ENCODE measurements around the gene KRT3. TPM values are rescaled to one million over a fixed set of nuclear protein-coding genes. Genes with fewer than 3 reads are reported as not detected.

The KRT3 gene
- total RNA-seq, 1 donor from 2014 or later: not detected

GRCh38 chr12:52806169-52806811 is 10.4 kb upstream of the KRT3 start:
- no peaks in the 10 kb centered on the region for H3K9me3 Mint-ChIP-seq
- intact Hi-C loops (cut with micrococcal nuclease): no loop called here
- H3K4me1 Mint-ChIP-seq (ENCODE audit: low read depth): no peaks in the 10 kb centered on the region
- no peak overlapping the region for H3K27ac Mint-ChIP-seq
- no peak for DNase-seq (ENCODE audit: low spot score)
- peaks cover 6% of the 10 kb centered on the region for H3K27me3 Mint-ChIP-seq (ENCODE audit: low read depth)
- H3K4me3 Mint-ChIP-seq (ENCODE audit: low read depth): no peak overlapping the region
- no peaks in the 10 kb centered on the region for H3K36me3 Mint-ChIP-seq (ENCODE audit: low read depth)

DNA sequence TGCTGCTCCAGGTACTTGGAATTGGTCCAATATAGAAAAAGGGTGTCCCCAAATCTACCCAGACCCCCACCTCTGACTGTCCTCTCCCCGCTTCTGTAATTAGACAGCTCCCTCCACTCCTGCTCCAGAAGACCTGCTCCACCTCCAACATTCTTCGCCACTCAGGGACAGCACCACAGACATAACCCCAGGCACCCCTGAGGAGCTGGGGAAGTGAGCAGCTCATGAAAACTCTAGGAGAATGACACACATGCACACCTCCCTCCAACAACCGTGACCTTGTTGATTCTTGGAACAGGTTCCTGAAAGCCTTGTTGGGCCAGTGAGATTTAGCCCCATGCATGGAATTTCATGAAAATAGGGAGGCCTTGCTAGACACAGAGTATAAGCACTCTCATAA is 9.8 kb upstream of the KRT3 start:
- DNase-seq (ENCODE audit: low spot score): no peak
- Mint-ChIP-seq H3K36me3 (ENCODE audit: low read depth) (no peaks in the 10 kb centered on the region), H3K9me3 (no peaks in the 10 kb centered on the region), H3K27me3 (ENCODE audit: low read depth) (peaks cover 6% of the 10 kb centered on the region), H3K4me1 (ENCODE audit: low read depth) (no peaks in the 10 kb centered on the region), H3K4me3 (ENCODE audit: low read depth) (no peak overlapping the region), H3K27ac (no peak overlapping the region)
- intact Hi-C loops (cut with micrococcal nuclease): no loop called here

GRCh38 chr12:52805000-52805399 is 9.1 kb upstream of the KRT3 start:
- H3K4me3 Mint-ChIP-seq (ENCODE audit: low read depth): no peak overlapping the region
- DNase-seq (ENCODE audit: low spot score): no peak
- H3K27ac Mint-ChIP-seq: no peak overlapping the region
- no peaks in the 10 kb centered on the region for H3K36me3 Mint-ChIP-seq (ENCODE audit: low read depth)
- intact Hi-C loops (cut with micrococcal nuclease): no loop called here
- H3K9me3 Mint-ChIP-seq: no peaks in the 10 kb centered on the region
- peaks cover 6% of the 10 kb centered on the region for H3K27me3 Mint-ChIP-seq (ENCODE audit: low read depth)
- no peaks in the 10 kb centered on the region for H3K4me1 Mint-ChIP-seq (ENCODE audit: low read depth)

- intact Hi-C loops (cut with micrococcal nuclease): no loop called here
- no peak for DNase-seq (ENCODE audit: low spot score)
- peaks cover 4% of the 10 kb centered on the region for H3K27me3 Mint-ChIP-seq (ENCODE audit: low read depth)
- no peak overlapping the region for H3K27ac Mint-ChIP-seq
- H3K36me3 Mint-ChIP-seq (ENCODE audit: low read depth): no peaks in the 10 kb centered on the region
- H3K4me1 Mint-ChIP-seq (ENCODE audit: low read depth): no peaks in the 10 kb centered on the region
- no peaks in the 10 kb centered on the region for H3K9me3 Mint-ChIP-seq
- no peak overlapping the region for H3K4me3 Mint-ChIP-seq (ENCODE audit: low read depth)
These were observed 6.5 kb upstream of the KRT3 start for GRCh38 chr12:52802442-52802841.

DNA sequence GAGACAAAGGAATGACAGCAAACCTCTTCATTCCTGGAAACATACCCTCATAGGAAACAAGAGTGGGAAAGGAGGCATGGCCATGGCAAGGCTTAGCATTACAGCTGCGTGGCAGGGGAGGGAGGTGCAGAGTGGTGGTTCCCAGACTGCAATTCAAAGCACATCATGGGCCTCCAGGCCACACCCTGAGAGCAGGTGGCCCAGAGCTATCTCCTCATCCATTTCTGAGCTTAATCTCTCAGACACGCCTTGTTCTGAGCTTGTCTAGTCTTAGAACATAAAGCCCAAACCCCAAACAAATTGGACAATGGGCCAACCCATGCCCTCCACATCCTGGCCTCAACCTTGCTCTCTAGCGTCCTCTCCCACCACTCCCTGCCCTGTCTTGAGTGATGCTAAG is 5.9 kb upstream of the KRT3 start:
- Mint-ChIP-seq H3K4me3 (ENCODE audit: low read depth) (no peak overlapping the region), H3K27ac (no peak overlapping the region), H3K36me3 (ENCODE audit: low read depth) (no peaks in the 10 kb centered on the region), H3K9me3 (no peaks in the 10 kb centered on the region), H3K4me1 (ENCODE audit: low read depth) (no peaks in the 10 kb centered on the region), H3K27me3 (ENCODE audit: low read depth) (peaks cover 4% of the 10 kb centered on the region)
- no peak for DNase-seq (ENCODE audit: low spot score)
- intact Hi-C loops (cut with micrococcal nuclease): no loop called here

GRCh38 chr12:52800259-52800917 is 4.5 kb upstream of the KRT3 start:
- no peaks in the 10 kb centered on the region for H3K27me3 Mint-ChIP-seq (ENCODE audit: low read depth)
- intact Hi-C loops (cut with micrococcal nuclease): no loop called here
- no peaks in the 10 kb centered on the region for H3K9me3 Mint-ChIP-seq
- no peaks in the 10 kb centered on the region for H3K36me3 Mint-ChIP-seq (ENCODE audit: low read depth)
- H3K27ac Mint-ChIP-seq: no peak overlapping the region
- no peak for DNase-seq (ENCODE audit: low spot score)
- H3K4me3 Mint-ChIP-seq (ENCODE audit: low read depth): no peak overlapping the region
- H3K4me1 Mint-ChIP-seq (ENCODE audit: low read depth): no peaks in the 10 kb centered on the region

- intact Hi-C loops (cut with micrococcal nuclease): no loop called here
- Mint-ChIP-seq H3K4me1 (ENCODE audit: low read depth) (peaks cover 3% of the 10 kb centered on the region), H3K27me3 (ENCODE audit: low read depth) (no peaks in the 10 kb centered on the region), H3K9me3 (no peaks in the 10 kb centered on the region), H3K27ac (no peak overlapping the region), H3K36me3 (ENCODE audit: low read depth) (no peaks in the 10 kb centered on the region), H3K4me3 (ENCODE audit: low read depth) (no peak overlapping the region)
- DNase-seq (ENCODE audit: low spot score): no peak
These were observed 3.7 kb upstream of the KRT3 start for GRCh38 chr12:52799505-52800211.

DNA sequence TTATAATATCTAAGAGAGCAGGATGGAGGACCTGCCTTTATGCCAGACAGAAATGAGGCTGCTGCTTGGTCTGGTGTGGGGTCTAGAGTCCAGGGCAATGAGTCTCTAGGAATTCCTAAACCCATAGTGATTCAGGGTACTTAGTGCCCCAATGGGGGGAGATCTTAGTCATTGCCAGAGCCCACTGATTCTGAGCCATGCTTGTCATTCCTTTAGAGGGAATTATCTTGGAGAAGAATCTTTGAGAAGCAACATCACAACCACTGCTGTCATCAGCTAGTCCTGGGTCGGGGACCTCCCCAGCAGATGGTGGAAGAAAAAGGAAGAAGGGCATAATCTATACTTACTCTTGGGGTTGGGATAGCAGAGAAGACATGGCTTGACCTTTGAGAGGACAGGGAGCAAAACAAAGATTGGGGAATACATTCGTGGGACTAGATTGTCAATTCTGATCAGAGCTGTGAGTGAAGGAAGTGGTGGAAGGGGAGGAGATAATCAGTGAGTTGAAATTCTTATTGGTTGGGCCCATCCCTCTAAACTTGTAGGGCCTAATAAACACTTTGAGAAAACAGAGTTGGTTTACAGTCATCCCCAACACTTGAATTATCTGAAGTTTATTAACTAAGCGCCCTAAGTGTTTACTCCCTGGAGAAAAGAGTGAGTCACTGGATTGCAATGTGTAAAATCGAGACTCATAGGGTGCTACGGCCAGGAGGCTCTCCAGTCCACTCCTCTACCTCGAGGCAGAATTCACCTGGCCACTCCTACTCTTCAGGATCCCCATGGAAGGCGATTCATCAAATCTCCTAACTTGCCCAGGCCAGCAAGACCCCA is 3.0 kb upstream of the KRT3 start:
- H3K4me1 Mint-ChIP-seq (ENCODE audit: low read depth): peaks cover 11% of the 10 kb centered on the region
- no peak overlapping the region for H3K4me3 Mint-ChIP-seq (ENCODE audit: low read depth)
- no peak for DNase-seq (ENCODE audit: low spot score)
- intact Hi-C loops (cut with micrococcal nuclease): no loop called here
- no peak overlapping the region for H3K27ac Mint-ChIP-seq
- no peaks in the 10 kb centered on the region for H3K9me3 Mint-ChIP-seq
- no peaks in the 10 kb centered on the region for H3K27me3 Mint-ChIP-seq (ENCODE audit: low read depth)
- H3K36me3 Mint-ChIP-seq (ENCODE audit: low read depth): no peaks in the 10 kb centered on the region

GRCh38 chr12:52798003-52798670 is 2.2 kb upstream of the KRT3 start:
- Mint-ChIP-seq H3K4me3 (ENCODE audit: low read depth) (no peak overlapping the region), H3K27me3 (ENCODE audit: low read depth) (no peaks in the 10 kb centered on the region), H3K27ac (no peak overlapping the region), H3K9me3 (no peaks in the 10 kb centered on the region), H3K36me3 (ENCODE audit: low read depth) (no peaks in the 10 kb centered on the region), H3K4me1 (ENCODE audit: low read depth) (peaks cover 16% of the 10 kb centered on the region)
- DNase-seq (ENCODE audit: low spot score): no peak
- intact Hi-C loops (cut with micrococcal nuclease): no loop called here

GRCh38 chr12:52797529-52797894 is 1.6 kb upstream of the KRT3 start:
- Mint-ChIP-seq H3K4me3 (ENCODE audit: low read depth) (no peak overlapping the region), H3K36me3 (ENCODE audit: low read depth) (no peaks in the 10 kb centered on the region), H3K27me3 (ENCODE audit: low read depth) (no peaks in the 10 kb centered on the region), H3K9me3 (no peaks in the 10 kb centered on the region), H3K27ac (no peak overlapping the region), H3K4me1 (ENCODE audit: low read depth) (peaks cover 22% of the 10 kb centered on the region)
- intact Hi-C loops (cut with micrococcal nuclease): no loop called here
- no peak for DNase-seq (ENCODE audit: low spot score)

- H3K4me1 Mint-ChIP-seq (ENCODE audit: low read depth): peaks cover 24% of the 10 kb centered on the region
- no peaks in the 10 kb centered on the region for H3K27me3 Mint-ChIP-seq (ENCODE audit: low read depth)
- no peaks in the 10 kb centered on the region for H3K36me3 Mint-ChIP-seq (ENCODE audit: low read depth)
- H3K27ac Mint-ChIP-seq: no peak overlapping the region
- intact Hi-C loops (cut with micrococcal nuclease): no loop called here
- no peak for DNase-seq (ENCODE audit: low spot score)
- H3K4me3 Mint-ChIP-seq (ENCODE audit: low read depth): no peak overlapping the region
- no peaks in the 10 kb centered on the region for H3K9me3 Mint-ChIP-seq
These were observed 1.1 kb upstream of the KRT3 start for GRCh38 chr12:52796839-52797528.

DNA sequence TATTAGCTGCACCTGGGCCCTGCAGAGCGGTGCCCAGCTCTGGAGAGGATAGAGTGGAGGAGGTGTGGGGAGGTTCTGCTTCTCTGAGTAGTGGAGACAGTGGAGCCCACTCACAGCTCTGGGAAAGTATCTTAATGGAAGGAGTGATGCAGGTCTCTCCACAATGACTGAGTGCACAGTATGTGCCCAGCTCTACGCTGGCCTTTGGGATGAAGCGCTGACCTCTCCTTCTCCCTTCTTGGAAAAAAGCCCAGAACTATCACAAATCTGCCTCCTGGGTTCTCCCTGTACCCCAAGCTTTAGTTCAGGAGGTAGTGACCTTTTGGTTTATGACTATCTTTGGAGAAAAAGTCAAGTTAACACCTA is 495 bp upstream of the KRT3 start:
- Mint-ChIP-seq H3K4me1 (ENCODE audit: low read depth) (peaks cover 28% of the 10 kb centered on the region), H3K27me3 (ENCODE audit: low read depth) (peaks cover 2% of the 10 kb centered on the region), H3K27ac (no peak overlapping the region), H3K9me3 (no peaks in the 10 kb centered on the region), H3K4me3 (ENCODE audit: low read depth) (no peak overlapping the region), H3K36me3 (ENCODE audit: low read depth) (no peaks in the 10 kb centered on the region)
- intact Hi-C loops (cut with micrococcal nuclease): no loop called here
- DNase-seq (ENCODE audit: low spot score): no peak
